ENCODE data around the gene ACAP2.
"Not testable (repeated sequence)": the region's sequence is repeated elsewhere in the genome, so short reads cannot be mapped to it uniquely, and the experiment has no call there.

ACAP2 gene

GRCh38 chr3:195241592-195242355, 201.0 kb downstream of the ACAP2 start:
- ATAC-seq (replicated peaks), result no peak
- no peak for DNase-seq

GRCh38 chr3:195240939-195241338, 201.9 kb downstream of the ACAP2 start:
- Mint-ChIP-seq H3K9me3 (no peaks in the 10 kb centered on the region), H3K4me3 (no peak overlapping the region), H3K27me3 (no peaks in the 10 kb centered on the region), H3K27ac (no peak overlapping the region), H3K36me3 (ENCODE audit: insufficient read depth) (peaks cover 4% of the 10 kb centered on the region), H3K4me1 (ENCODE audit: low read depth in 2 of 2) (peaks cover 10 to 13% of the 10 kb centered on the region in 2 donors)
- no peak for DNase-seq
- no peak for ATAC-seq (replicated peaks)

More at GRCh38 chr3:195241592-195242355, 201.0 kb downstream of the ACAP2 start:
- Mint-ChIP-seq H3K36me3 (ENCODE audit: insufficient read depth) (no peaks in the 10 kb centered on the region), H3K27ac (no peak overlapping the region), H3K9me3 (no peaks in the 10 kb centered on the region), H3K27me3 (no peaks in the 10 kb centered on the region), H3K4me1 (ENCODE audit: low read depth in 2 of 2) (peaks cover 10% of the 10 kb centered on the region in 2 donors), H3K4me3 (no peak overlapping the region)

GRCh38 chr3:195240171-195240701, 202.6 kb downstream of the ACAP2 start:
- no peak overlapping the region for H3K27ac Mint-ChIP-seq
- DNase-seq, result no peak
- H3K9me3 Mint-ChIP-seq, result no peaks in the 10 kb centered on the region
- H3K27me3 Mint-ChIP-seq, result no peaks in the 10 kb centered on the region
- no peak overlapping the region for H3K4me3 Mint-ChIP-seq
- peaks cover 4% of the 10 kb centered on the region for H3K36me3 Mint-ChIP-seq (ENCODE audit: insufficient read depth)
- no peak for ATAC-seq (replicated peaks)
- H3K4me1 Mint-ChIP-seq (ENCODE audit: low read depth in 2 of 2), result peaks cover 10 to 13% of the 10 kb centered on the region in 2 donors

GRCh38 chr3:195239121-195239520, 203.7 kb downstream of the ACAP2 start:
- no peak overlapping the region for H3K27ac Mint-ChIP-seq
- peaks cover 10 to 13% of the 10 kb centered on the region in 2 donors for H3K4me1 Mint-ChIP-seq (ENCODE audit: low read depth in 2 of 2)
- no peaks in the 10 kb centered on the region for H3K27me3 Mint-ChIP-seq
- H3K4me3 Mint-ChIP-seq, result no peak overlapping the region
- H3K36me3 Mint-ChIP-seq (ENCODE audit: insufficient read depth), result peaks cover 4% of the 10 kb centered on the region
- ATAC-seq (replicated peaks) (no peak), DNase-seq (no peak)
- no peaks in the 10 kb centered on the region for H3K9me3 Mint-ChIP-seq

- DNase-seq (no peak), ATAC-seq (replicated peaks) (peak; percentile 75)
- Mint-ChIP-seq H3K27me3 (no peaks in the 10 kb centered on the region), H3K4me3 (no peak overlapping the region), H3K27ac (peak overlapping the region; percentile 49 to 84), H3K9me3 (no peaks in the 10 kb centered on the region), H3K4me1 (ENCODE audit: low read depth in 2 of 2) (peaks cover 10 to 13% of the 10 kb centered on the region in 2 donors), H3K36me3 (ENCODE audit: insufficient read depth) (peaks cover 4% of the 10 kb centered on the region)
These were observed 204.2 kb downstream of the ACAP2 start for GRCh38 chr3:195238586-195239118.

- Mint-ChIP-seq H3K9me3 (no peaks in the 10 kb centered on the region), H3K4me3 (no peak overlapping the region), H3K27me3 (no peaks in the 10 kb centered on the region), H3K36me3 (ENCODE audit: insufficient read depth) (peaks cover 4% of the 10 kb centered on the region), H3K4me1 (ENCODE audit: low read depth in 2 of 2) (peaks cover 10 to 13% of the 10 kb centered on the region in 2 donors), H3K27ac (peak overlapping the region; percentile 49 to 84)
- ATAC-seq (replicated peaks), result no peak
- no peak for DNase-seq
These were observed 204.7 kb downstream of the ACAP2 start for GRCh38 chr3:195238081-195238571.

- H3K9me3 Mint-ChIP-seq, result no peaks in the 10 kb centered on the region
- peaks cover 7 to 13% of the 10 kb centered on the region in 2 donors for H3K4me1 Mint-ChIP-seq (ENCODE audit: low read depth in 2 of 2)
- H3K36me3 Mint-ChIP-seq (ENCODE audit: insufficient read depth), result peaks cover 4% of the 10 kb centered on the region
- H3K27ac Mint-ChIP-seq, result no peak overlapping the region
- H3K27me3 Mint-ChIP-seq, result no peaks in the 10 kb centered on the region
- DNase-seq (no peak), ATAC-seq (replicated peaks) (no peak)
- no peak overlapping the region for H3K4me3 Mint-ChIP-seq
These were observed 205.8 kb downstream of the ACAP2 start for GRCh38 chr3:195236801-195237570.

GRCh38 chr3:195236076-195236798, 206.6 kb downstream of the ACAP2 start:
- Mint-ChIP-seq H3K27ac (no peak overlapping the region), H3K36me3 (ENCODE audit: insufficient read depth) (peaks cover 4% of the 10 kb centered on the region), H3K9me3 (no peaks in the 10 kb centered on the region), H3K4me3 (no peak overlapping the region), H3K4me1 (ENCODE audit: low read depth in 2 of 2) (peaks cover 7 to 13% of the 10 kb centered on the region in 2 donors), H3K27me3 (no peaks in the 10 kb centered on the region)
- ATAC-seq (replicated peaks) (no peak), DNase-seq (no peak)

GRCh38 chr3:195230244-195230643, 212.6 kb downstream of the ACAP2 start:
- Mint-ChIP-seq H3K27me3 (no peaks in the 10 kb centered on the region), H3K27ac (no peak overlapping the region), H3K36me3 (ENCODE audit: insufficient read depth) (no peaks in the 10 kb centered on the region), H3K4me1 (ENCODE audit: low read depth in 2 of 2) (peaks cover 5 to 8% of the 10 kb centered on the region in 2 donors), H3K4me3 (no peak overlapping the region), H3K9me3 (no peaks in the 10 kb centered on the region)
- ATAC-seq (replicated peaks) (no peak), DNase-seq (no peak)

- H3K4me3 Mint-ChIP-seq; H3K9me3 Mint-ChIP-seq; H3K27me3 Mint-ChIP-seq; H3K36me3 Mint-ChIP-seq (ENCODE audit: insufficient read depth); DNase-seq; ATAC-seq (replicated peaks); H3K4me1 Mint-ChIP-seq (ENCODE audit: low read depth in 2 of 2): not testable (repeated sequence)
- H3K27ac Mint-ChIP-seq, result peak overlapping the region in 1 of 2 donors; percentile 42
These were observed 213.9 kb downstream of the ACAP2 start for GRCh38 chr3:195228886-195229285.

GRCh38 chr3:195227871-195228270, 214.9 kb downstream of the ACAP2 start:
- Mint-ChIP-seq H3K27ac (peak overlapping the region; percentile 42 to 86), H3K27me3 (no peaks in the 10 kb centered on the region), H3K36me3 (ENCODE audit: insufficient read depth) (no peaks in the 10 kb centered on the region), H3K4me3 (no peak overlapping the region), H3K4me1 (ENCODE audit: low read depth in 2 of 2) (peaks cover 5 to 8% of the 10 kb centered on the region in 2 donors), H3K9me3 (no peaks in the 10 kb centered on the region)
- ATAC-seq (replicated peaks) (no peak), DNase-seq (no peak)

GRCh38 chr3:195226900-195227447, 215.8 kb downstream of the ACAP2 start:
- H3K4me3 Mint-ChIP-seq, result no peak overlapping the region
- no peaks in the 10 kb centered on the region for H3K27me3 Mint-ChIP-seq
- H3K9me3 Mint-ChIP-seq, result no peaks in the 10 kb centered on the region
- no peaks in the 10 kb centered on the region for H3K36me3 Mint-ChIP-seq (ENCODE audit: insufficient read depth)
- peaks cover 5 to 8% of the 10 kb centered on the region in 2 donors for H3K4me1 Mint-ChIP-seq (ENCODE audit: low read depth in 2 of 2)
- ATAC-seq (replicated peaks) (no peak), DNase-seq (no peak)
- peak overlapping the region in 1 of 2 donors; percentile 86 for H3K27ac Mint-ChIP-seq

Data from effector memory CD8-positive, alpha-beta T cell (primary cell).